ENCODE data around the gene CCDC116.

The CCDC116 gene

GRCh38 chr22:21682385-21683175, 50.0 kb downstream of the CCDC116 start:
- DNase-seq, result no peak

DNA sequence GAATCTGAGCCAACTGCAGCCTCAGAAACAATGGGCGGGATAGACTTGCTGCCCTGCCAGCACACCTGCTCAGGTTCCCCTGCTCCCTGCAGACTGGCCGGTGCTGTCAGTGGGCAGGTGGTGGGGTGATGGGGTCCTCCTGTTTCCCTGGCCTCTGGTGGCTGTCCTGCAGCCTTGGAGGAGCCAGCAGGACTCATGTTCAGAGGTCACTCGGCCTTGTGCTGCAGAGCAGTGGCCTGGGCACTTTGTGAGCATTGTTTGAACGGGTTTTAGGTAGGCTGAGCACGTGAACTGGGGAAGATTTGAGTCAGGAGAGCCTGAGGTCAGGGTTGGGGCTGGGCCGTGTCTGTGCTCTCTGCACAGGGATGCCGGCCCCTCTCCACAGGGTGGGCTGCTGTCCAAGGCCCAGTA, 50.8 kb downstream of the CCDC116 start:
- no peak for DNase-seq

DNA sequence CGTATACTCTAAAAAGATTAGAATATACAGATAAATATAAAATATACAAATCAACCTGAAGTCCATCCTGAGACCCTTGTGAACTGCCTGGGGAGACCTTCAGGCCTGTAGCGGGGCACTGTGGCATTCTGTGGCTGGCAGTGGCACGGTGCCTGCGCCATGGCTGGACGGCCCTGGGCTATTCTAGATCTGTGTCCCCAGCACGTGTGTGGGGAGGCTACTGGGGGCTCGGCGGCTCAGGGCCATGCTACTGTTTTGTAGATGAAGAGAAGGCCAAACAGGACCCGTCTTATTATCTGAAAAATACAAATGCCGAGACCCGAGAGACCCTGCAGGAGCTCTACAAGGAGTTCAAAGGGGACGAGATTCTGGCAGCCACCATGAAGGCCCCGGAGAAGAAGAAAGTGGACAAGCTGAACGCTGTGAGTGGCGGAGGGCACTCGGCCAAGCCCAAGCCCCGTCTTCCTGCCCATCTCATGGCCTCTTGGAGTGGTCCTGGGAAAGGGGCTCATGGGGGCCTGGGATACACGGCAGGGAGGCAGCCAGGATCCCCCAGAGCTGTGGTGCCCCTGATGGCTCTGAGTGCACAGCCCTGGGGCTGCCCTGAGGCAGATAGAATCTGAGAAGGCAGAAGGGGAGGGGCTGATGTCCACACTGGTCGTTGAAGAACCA, 52.1 kb downstream of the CCDC116 start:
- no peak for DNase-seq

DNA sequence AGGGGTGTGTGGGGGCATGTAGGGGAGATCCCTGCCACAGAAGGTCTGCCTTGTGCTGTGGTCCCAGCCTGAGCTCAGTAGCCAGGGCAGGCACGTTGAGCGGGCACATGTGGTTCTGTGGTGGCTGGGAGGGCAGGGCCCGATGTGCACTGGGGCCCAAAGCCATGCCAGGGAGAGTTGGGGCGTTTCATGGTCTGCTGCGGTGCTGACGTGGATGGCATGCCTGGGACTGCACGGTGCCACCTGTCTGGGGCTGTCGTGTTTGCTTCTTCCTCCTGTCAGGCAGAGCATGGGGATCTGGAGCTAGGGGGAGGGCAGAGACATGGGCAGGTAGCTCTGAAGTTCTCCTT, 52.6 kb downstream of the CCDC116 start:
- DNase-seq, result no peak

GRCh38 chr22:21686193-21686608, 53.6 kb downstream of the CCDC116 start:
- no peak for DNase-seq
